H4 (cell line): ENCODE data around the gene KLHL5. TPM values are rescaled to one million over a fixed set of nuclear protein-coding genes. Genes with fewer than 3 reads are reported as not detected.
A peak's percentile ranks its signal among the peaks of the same experiment; 100 is the strongest.
"Not testable (repeated sequence)": the region's sequence is repeated elsewhere in the genome, so short reads cannot be mapped to it uniquely, and the experiment has no call there.

Experiments used
- DNase-seq: peaks from one replicate; pipeline ENCODE4 v3.0.0-alpha.2; 2015; ENCODE audit warnings: low spot score
- total RNA-seq: library from RNA; depleted of rRNA; stranded (reverse); fragments of >200 nt; shearing (Covaris generic); gene quantifications from 2 replicates; pipeline ENCODE4 v1.2.3, GENCODE V29; 2014

KLHL5 gene
- total RNA-seq, 1 experiment from 2014 or later = 67.4 TPM

GRCh38 chr4:39097290-39097689 lies 35.3 kb downstream of the KLHL5 start:
- DNase-seq = no peak

- DNase-seq = no peak
Measured at GRCh38 chr4:39102297-39102696, 40.3 kb downstream of the KLHL5 start.

- no peak for DNase-seq
Measured at GRCh38 chr4:39103291-39103690, 41.3 kb downstream of the KLHL5 start.

GRCh38 chr4:39104255-39104654 lies 42.2 kb downstream of the KLHL5 start:
- no peak for DNase-seq

- DNase-seq = no peak
Measured at GRCh38 chr4:39106011-39106410, 44.0 kb downstream of the KLHL5 start.

GRCh38 chr4:39114436-39114835 lies 52.4 kb downstream of the KLHL5 start:
- DNase-seq = no peak

GRCh38 chr4:39118034-39118658 lies 56.1 kb downstream of the KLHL5 start:
- no peak for DNase-seq

GRCh38 chr4:39120418-39120817 lies 58.4 kb downstream of the KLHL5 start:
- no peak for DNase-seq

GRCh38 chr4:39124885-39125599 lies 63.0 kb downstream of the KLHL5 start:
- no peak for DNase-seq

- no peak for DNase-seq
Measured at GRCh38 chr4:39125600-39125985, 63.6 kb downstream of the KLHL5 start.

GRCh38 chr4:39126256-39127095 lies 64.4 kb downstream of the KLHL5 start:
- no peak for DNase-seq

GRCh38 chr4:39133623-39134022 lies 71.6 kb downstream of the KLHL5 start:
- DNase-seq = no peak

- DNase-seq = no peak
Measured at GRCh38 chr4:39134683-39135306, 72.8 kb downstream of the KLHL5 start.

- not testable (repeated sequence) for DNase-seq
Measured at GRCh38 chr4:39138227-39138626, 76.2 kb downstream of the KLHL5 start.

GRCh38 chr4:39146211-39146610 lies 84.2 kb downstream of the KLHL5 start:
- no peak for DNase-seq

GRCh38 chr4:39154009-39154408 lies 92.0 kb downstream of the KLHL5 start:
- no peak for DNase-seq

- no peak for DNase-seq
Measured at GRCh38 chr4:39157520-39157919, 95.5 kb downstream of the KLHL5 start.

- no peak for DNase-seq
Measured at GRCh38 chr4:39166177-39166576, 104.1 kb downstream of the KLHL5 start.

- DNase-seq = no peak
Measured at GRCh38 chr4:39166669-39167068, 104.6 kb downstream of the KLHL5 start.

GRCh38 chr4:39169426-39169825 lies 107.4 kb downstream of the KLHL5 start:
- peak; percentile 29 for DNase-seq

- no peak for DNase-seq
Measured at GRCh38 chr4:39170301-39170700, 108.3 kb downstream of the KLHL5 start.
